Non-pigmented ciliary epithelial cell (primary cell): ENCODE data around the gene HSD17B1.
A peak's percentile ranks its signal among the peaks of the same experiment; 100 is the strongest.
"Not testable (repeated sequence)": the region's sequence is repeated elsewhere in the genome, so short reads cannot be mapped to it uniquely, and the experiment has no call there.

ENCODE experiments used
- DNase-seq: peaks from one replicate; pipeline ENCODE4 v3.0.0-alpha.2; 2010; ENCODE audit warnings: low read depth

Gene HSD17B1

GRCh38 chr17:42547698-42548069 lies 5.0 kb upstream of the HSD17B1 start:
- DNase-seq: no peak

GRCh38 chr17:42548070-42548837 lies 4.5 kb upstream of the HSD17B1 start:
- DNase-seq: no peak

DNA sequence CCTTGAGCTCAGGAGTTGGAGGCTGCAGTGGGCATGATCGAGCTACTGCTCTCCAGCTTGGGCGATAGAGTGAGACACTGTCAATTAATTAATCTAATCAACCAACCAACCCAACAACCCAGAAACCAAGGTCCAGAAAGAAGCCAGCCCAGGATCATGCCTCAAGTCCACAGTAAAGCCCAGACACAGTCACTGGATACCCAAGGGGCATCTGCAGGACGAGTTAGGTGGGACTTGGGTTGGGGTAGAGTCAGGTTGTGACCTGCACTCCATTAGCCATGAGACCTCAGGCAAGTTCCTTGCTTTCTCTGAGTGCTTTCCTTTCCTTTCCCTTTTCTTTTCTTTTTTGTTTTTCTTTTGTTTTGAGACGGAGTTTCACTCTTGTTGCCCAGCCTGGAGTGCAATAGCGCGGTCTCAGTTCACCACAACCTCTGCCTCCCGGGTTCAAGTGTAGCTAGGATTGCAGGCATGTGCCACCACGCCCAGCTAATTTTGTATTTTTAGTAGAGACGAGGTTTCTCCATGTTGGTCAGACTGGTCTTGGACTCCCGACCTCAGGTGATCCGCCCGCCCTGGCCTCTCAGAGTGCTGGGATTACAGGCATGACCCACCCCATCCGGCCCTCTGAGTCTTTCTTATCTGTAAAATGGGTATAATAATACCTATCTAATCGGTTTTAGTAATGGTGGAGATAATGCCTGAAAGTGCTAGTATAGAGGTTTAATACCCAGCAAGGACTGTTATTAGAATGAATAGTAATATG lies 3.5 kb upstream of the HSD17B1 start:
- DNase-seq: no peak

DNA sequence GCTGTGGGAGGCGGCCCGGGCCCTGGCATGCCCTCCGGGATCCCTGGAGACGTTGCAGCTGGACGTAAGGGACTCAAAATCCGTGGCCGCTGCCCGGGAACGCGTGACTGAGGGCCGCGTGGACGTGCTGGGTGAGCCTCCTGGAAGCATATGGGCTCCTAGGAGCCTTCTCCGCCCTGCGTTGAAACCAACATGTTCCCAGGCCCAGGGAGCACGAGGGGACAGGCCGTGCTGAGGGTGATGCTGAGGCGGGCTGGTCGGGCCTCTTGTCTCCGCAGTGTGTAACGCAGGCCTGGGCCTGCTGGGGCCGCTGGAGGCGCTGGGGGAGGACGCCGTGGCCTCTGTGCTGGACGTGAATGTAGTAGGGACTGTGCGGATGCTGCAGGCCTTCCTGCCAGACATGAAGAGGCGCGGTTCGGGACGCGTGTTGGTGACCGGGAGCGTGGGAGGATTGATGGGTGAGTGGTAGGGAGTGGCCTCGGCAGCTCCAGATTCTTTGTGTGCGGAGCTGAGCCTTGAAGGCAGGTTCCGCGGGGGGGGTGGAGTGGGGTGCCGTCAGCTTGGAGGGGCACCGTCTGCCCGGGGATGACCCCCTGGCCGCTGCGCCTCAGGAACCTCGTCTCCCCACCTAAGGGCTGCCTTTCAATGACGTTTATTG lies 567 bp downstream of the HSD17B1 start:
- no peak for DNase-seq

DNA sequence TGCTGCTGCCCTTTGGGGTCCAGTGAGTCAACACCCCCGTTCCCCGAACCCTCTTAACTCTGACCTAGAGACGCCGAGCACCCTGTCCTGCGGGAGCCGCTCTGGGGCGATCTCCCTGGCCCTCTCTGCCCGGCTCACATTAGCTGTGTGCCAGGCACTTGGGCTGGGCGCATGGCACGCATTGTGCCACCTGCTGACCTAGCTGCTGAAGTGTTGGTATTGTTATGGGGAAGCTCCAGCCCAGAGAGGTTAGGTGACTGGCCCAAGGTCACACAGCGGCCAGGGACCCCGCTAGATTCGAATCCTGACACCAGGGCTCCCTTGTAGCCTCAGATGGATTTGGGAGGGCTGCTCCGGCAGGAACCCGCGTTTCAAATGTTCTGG lies 1.1 kb downstream of the HSD17B1 start:
- DNase-seq: no peak

GRCh38 chr17:42554250-42555121 lies 1.8 kb downstream of the HSD17B1 start:
- no peak for DNase-seq

GRCh38 chr17:42555122-42555622 lies 2.4 kb downstream of the HSD17B1 start:
- DNase-seq: no peak

- DNase-seq: not testable (repeated sequence)
These were observed 3.4 kb downstream of the HSD17B1 start for GRCh38 chr17:42555961-42556617.

DNA sequence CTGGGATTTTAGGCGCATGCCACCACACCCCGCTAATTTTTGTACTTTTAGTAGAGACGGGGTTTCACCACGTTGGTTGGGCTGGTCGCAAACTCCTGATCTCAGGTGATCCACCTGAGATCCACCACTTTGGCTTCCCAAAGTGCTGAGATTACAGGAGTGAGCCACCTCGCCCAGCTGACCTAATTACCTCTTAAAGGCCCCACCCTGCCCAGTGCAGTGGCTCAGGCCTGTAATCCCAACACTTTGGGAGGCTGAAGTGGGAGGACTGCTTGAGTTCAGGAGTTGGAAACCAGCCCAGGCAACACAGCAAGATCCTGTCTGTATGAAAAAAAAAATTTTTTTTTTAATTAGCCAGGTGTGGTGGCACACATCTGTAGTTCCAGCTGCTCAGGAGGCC lies 6.4 kb downstream of the HSD17B1 start:
- no peak for DNase-seq

GRCh38 chr17:42560246-42560645 lies 7.5 kb downstream of the HSD17B1 start:
- no peak for DNase-seq

DNA sequence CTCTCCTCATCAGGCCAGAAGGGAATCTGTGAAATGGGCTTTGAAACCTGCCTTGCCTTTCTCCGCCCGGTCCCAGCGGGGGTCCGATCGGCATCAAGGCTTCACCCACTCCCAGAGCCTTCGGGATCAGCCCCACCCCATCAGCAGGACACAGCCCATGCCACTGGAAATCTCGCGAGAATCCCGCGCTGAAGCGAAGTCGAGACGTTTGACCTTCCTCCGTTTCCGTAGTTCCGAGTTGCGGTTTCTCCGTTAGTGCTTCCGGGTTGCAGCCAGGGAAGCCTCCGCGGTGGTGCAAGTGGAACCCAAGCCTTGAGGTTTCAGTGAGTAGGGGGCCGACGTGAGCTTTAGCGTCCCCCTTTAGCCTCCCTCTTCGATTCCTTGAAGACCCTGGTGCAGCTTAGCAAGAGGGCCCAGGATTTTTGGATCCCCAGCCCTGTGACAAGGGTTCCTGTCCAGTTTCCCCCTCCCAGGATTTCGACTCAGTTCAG lies 9.2 kb downstream of the HSD17B1 start, which contains the start of gene COASY:
Gene COASY, plus strand, starts transcription at position 252 of the 491 bp plus-strand sequence. CDS start 475 bp downstream, outside the sequence.
- DNase-seq: peak; percentile 91

DNA sequence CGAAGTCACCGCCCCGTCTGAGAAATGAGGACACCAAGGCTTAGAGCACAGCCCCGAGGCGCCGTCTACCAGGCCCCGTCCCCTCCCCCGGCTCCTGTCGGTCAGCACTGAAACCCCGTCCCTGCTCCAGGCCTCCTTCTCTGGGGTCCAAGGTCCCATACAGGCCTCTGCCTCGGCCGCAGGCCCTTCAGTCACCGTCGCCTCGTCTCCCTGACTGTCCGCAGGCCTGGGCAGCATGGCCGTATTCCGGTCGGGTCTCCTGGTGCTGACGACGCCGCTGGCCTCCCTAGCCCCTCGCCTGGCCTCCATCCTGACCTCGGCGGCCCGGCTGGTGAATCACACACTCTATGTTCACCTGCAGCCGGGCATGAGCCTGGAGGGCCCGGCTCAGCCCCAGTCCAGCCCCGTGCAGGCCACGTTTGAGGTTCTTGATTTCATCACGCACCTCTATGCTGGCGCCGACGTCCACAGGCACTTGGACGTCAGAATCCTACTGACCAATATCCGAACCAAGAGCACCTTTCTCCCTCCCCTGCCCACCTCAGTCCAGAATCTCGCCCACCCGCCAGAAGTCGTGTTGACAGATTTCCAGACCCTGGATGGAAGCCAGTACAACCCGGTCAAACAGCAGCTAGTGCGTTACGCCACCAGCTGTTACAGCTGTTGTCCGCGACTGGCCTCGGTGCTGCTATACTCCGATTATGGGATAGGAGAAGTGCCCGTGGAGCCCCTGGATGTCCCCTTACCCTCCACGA lies 9.8 kb downstream of the HSD17B1 start:
- no peak for DNase-seq

DNA sequence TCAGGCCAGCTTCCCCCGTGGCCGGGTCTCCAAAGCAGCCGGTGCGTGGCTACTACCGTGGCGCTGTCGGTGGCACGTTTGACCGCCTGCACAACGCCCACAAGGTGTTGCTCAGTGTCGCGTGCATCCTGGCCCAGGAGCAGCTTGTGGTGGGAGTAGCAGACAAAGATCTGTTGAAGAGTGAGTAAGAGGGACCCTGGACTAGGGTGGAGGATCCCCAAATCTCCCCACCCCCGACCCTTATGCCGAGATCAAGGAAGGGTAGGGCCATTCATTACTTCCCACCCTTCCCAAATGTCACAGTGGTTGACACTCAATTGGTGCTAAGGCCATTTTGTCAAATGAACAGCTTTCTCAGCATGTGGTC lies 10.4 kb downstream of the HSD17B1 start:
- DNase-seq: no peak

GRCh38 chr17:42563543-42563942 lies 10.8 kb downstream of the HSD17B1 start:
- DNase-seq: no peak

GRCh38 chr17:42563950-42564349 lies 11.2 kb downstream of the HSD17B1 start:
- DNase-seq: no peak

GRCh38 chr17:42564815-42565522 lies 12.2 kb downstream of the HSD17B1 start:
- DNase-seq: no peak

GRCh38 chr17:42565523-42566214 lies 12.9 kb downstream of the HSD17B1 start:
- DNase-seq: no peak

- no peak for DNase-seq
These were observed 13.6 kb downstream of the HSD17B1 start for GRCh38 chr17:42566215-42566882.
